ENCODE results near the gene NKTR. TPM values are rescaled to one million over a fixed set of nuclear protein-coding genes. Genes with fewer than 3 reads are reported as not detected.

The NKTR gene
- total and polyA plus RNA-seq, 2 of the 13 experiments (the other 11 are each of a cell fraction or from before 2014, with no cell fraction given) = 41.3 to 59.6 TPM

GRCh38 chr3:42660131-42660715 lies 59.7 kb downstream of the NKTR start (continued):
- TF ChIP-seq ZNF782 (CRISPR knock-in tag; IDR thresholded peaks at IDR 0.05; ENCODE audit: borderline replicate concordance) (no peak), NCOA5 (CRISPR knock-in tag; IDR thresholded peaks at IDR 0.05) (no peak), RNF2 (conservative IDR thresholded peaks at IDR 0.05; ENCODE audit: low read depth) (no peak), MBNL3 (CRISPR knock-in tag; conservative IDR thresholded peaks at IDR 0.05) (no peak), NPAS2 (CRISPR knock-in tag; IDR thresholded peaks at IDR 0.05; ENCODE audit: borderline replicate concordance) (no peak), ZZZ3 (CRISPR knock-in tag; IDR thresholded peaks at IDR 0.05; ENCODE audit: borderline replicate concordance) (no peak), THRA (CRISPR knock-in tag; IDR thresholded peaks at IDR 0.05; ENCODE audit: borderline replicate concordance) (no peak), CBX5 (CRISPR knock-in tag; IDR thresholded peaks at IDR 0.05; ENCODE audit: borderline replicate concordance) (no peak)

DNA sequence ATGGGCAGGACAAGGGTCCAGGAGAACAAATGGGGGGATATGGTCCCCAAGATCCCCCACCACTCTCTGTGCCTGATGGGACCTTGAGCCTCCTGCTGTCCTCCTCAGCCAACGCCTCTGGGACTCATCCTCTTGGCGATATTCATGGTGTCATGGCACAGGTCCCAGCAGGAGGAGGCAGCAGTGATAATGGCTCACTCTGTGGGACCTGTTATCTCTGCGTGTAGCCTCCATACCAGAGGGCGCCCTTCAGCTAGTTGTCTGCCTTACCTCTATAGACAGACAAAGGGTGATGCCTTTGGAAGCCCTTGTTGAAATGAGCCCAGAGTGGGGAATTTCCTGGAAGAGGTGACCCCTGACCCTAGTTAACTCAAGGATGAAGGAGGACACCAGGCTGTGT lies 60.4 kb downstream of the NKTR start:
- H3K9ac ChIP-seq (ENCODE audit: insufficient read depth, low read depth, low read length) = no peak overlapping the region
- H2AFZ ChIP-seq (ENCODE audit: low read length) = no peak overlapping the region
- H3K27ac ChIP-seq (ENCODE audit: extremely low read length, insufficient read depth, low read length) = no peak overlapping the region
- in situ Hi-C loops (cut with HindIII; ENCODE audit: extremely low pct_ligation_motif_present, low pct_unique_long_range_greater_than_20kb) (no loop called here), intact Hi-C loops (cut with micrococcal nuclease; ENCODE audit: unreplicated experiment) (no loop called here)
- WGBS (ENCODE audit: low lambda C conversion rate) = 70% methylated on average over 4 of the region's 4 CpGs
- H3K4me3 ChIP-seq (replicated peaks in 1 of 3; ENCODE audit: insufficient read depth in 1 of 3, low read depth in 2 of 3, low read length in 3 of 3) = no peak overlapping the region
- ChIA-PET CTCF (ENCODE audit: low intra/inter-chr PET ratio, low total read pairs) (no interaction called here), POLR2A (no interaction called here)
- no peak for FAIRE-seq
- DNase-seq (ENCODE audit: low spot score) = peak; percentile 61
- H3K27me3 ChIP-seq (ENCODE audit: control insufficient read depth in 1 of 2, insufficient read depth in 2 of 2, low read length in 2 of 2) = no peaks in the 10 kb centered on the region
- no peaks in the 10 kb centered on the region for H4K20me1 ChIP-seq (ENCODE audit: insufficient read depth, low read length)
- no peaks in the 10 kb centered on the region for H3K79me2 ChIP-seq (ENCODE audit: insufficient read depth, low read length)
- H3K9me3 ChIP-seq (ENCODE audit: low read length) = no peaks in the 10 kb centered on the region
- H3K4me1 ChIP-seq (ENCODE audit: insufficient read depth, low read length) = peaks cover 29% of the 10 kb centered on the region
- no peak overlapping the region for H3K4me2 ChIP-seq (ENCODE audit: low read depth, low read length)
- no TSS peak for BruUV-seq (replicated peaks)
- H3K36me3 ChIP-seq (replicated peaks in 1 of 2; ENCODE audit: control insufficient read depth in 1 of 2, insufficient read depth in 2 of 2, low read length in 2 of 2) = no peaks in the 10 kb centered on the region
- ATAC-seq = peak; percentile 33
- TF ChIP-seq, protein P1, sequence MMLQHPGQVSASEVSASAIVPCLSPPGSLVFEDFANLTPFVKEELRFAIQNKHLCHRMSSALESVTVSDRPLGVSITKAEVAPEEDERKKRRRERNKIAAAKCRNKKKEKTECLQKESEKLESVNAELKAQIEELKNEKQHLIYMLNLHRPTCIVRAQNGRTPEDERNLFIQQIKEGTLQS (CRISPR knock-in tag; IDR thresholded peaks at IDR 0.05) = no peak
- TF ChIP-seq FOSL1 (CRISPR knock-in tag; IDR thresholded peaks at IDR 0.05; ENCODE audit: borderline replicate concordance) = no peak
- no peak for TF ChIP-seq KMT2A (CRISPR knock-in tag; IDR thresholded peaks at IDR 0.05)
- TF ChIP-seq ZC3H13 (CRISPR knock-in tag; IDR thresholded peaks at IDR 0.05) = peak; percentile 19; the same call in 1 of the 2 replicates
- TF ChIP-seq, protein P2, sequence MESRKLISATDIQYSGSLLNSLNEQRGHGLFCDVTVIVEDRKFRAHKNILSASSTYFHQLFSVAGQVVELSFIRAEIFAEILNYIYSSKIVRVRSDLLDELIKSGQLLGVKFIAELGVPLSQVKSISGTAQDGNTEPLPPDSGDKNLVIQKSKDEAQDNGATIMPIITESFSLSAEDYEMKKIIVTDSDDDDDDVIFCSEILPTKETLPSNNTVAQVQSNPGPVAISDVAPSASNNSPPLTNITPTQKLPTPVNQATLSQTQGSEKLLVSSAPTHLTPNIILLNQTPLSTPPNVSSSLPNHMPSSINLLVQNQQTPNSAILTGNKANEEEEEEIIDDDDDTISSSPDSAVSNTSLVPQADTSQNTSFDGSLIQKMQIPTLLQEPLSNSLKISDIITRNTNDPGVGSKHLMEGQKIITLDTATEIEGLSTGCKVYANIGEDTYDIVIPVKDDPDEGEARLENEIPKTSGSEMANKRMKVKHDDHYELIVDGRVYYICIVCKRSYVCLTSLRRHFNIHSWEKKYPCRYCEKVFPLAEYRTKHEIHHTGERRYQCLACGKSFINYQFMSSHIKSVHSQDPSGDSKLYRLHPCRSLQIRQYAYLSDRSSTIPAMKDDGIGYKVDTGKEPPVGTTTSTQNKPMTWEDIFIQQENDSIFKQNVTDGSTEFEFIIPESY (CRISPR knock-in tag; IDR thresholded peaks at IDR 0.05) = peak; percentile 93
- peak; percentile 66 for TF ChIP-seq STAG1 (CRISPR knock-in tag; IDR thresholded peaks at IDR 0.05)
- peak; percentile 49 for TF ChIP-seq SMC3 (IDR thresholded peaks at IDR 0.05; ENCODE audit: low read length)
- TF ChIP-seq CEBPB (IDR thresholded peaks at IDR 0.05; ENCODE audit: borderline replicate concordance, low read depth, low read length) = no peak
- TF ChIP-seq, protein P3, sequence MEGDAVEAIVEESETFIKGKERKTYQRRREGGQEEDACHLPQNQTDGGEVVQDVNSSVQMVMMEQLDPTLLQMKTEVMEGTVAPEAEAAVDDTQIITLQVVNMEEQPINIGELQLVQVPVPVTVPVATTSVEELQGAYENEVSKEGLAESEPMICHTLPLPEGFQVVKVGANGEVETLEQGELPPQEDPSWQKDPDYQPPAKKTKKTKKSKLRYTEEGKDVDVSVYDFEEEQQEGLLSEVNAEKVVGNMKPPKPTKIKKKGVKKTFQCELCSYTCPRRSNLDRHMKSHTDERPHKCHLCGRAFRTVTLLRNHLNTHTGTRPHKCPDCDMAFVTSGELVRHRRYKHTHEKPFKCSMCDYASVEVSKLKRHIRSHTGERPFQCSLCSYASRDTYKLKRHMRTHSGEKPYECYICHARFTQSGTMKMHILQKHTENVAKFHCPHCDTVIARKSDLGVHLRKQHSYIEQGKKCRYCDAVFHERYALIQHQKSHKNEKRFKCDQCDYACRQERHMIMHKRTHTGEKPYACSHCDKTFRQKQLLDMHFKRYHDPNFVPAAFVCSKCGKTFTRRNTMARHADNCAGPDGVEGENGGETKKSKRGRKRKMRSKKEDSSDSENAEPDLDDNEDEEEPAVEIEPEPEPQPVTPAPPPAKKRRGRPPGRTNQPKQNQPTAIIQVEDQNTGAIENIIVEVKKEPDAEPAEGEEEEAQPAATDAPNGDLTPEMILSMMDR (CRISPR knock-in tag; IDR thresholded peaks at IDR 0.05) = peak; percentile 60
- TF ChIP-seq ZNF263 (CRISPR knock-in tag; IDR thresholded peaks at IDR 0.05) = peak; percentile 42; the same call in 1 of the 2 replicates
- peak; percentile 39; the same call in 1 of the 2 replicates for TF ChIP-seq RAD21 (CRISPR knock-in tag; IDR thresholded peaks at IDR 0.05)
